ENCODE results near the gene RNF26.

RNF26 gene

DNA sequence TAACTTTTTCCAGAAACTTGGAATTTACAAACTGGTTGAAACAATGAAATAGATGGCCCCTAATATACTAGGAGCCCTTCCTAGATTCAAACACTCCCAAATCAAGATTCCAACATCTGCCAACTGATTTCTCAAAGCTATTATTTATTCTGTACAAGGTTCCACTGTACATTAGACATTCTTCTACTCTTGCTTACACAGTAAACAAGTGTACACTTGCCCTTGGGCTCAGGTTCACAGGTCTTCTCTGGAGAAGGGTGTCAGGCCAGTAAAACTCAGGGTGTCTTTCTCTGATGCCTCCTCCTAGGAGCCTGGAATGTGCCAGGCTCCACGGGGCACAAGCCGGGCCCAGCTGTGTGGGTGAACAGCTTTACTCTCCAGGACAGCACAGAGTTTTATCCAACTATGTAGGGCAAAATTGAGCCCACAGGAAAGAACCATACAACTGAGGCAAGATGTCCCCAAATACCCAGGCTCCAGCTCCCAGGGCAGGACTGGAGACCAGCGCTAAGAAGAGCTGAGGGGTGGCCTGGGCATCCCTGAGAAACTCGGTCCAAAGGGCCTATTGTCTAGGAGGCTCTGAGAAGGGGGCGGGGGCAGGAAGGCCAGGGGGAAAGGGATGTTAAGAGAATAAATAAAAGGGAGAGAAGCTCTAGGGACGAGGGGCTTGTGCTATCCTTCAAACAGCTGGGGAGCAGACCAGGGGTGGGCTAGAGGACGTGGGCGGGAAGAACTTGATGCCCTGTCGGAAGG is 20.9 kb downstream of the RNF26 start:
- DNase-seq (ENCODE audit: low read depth): no peak

DNA sequence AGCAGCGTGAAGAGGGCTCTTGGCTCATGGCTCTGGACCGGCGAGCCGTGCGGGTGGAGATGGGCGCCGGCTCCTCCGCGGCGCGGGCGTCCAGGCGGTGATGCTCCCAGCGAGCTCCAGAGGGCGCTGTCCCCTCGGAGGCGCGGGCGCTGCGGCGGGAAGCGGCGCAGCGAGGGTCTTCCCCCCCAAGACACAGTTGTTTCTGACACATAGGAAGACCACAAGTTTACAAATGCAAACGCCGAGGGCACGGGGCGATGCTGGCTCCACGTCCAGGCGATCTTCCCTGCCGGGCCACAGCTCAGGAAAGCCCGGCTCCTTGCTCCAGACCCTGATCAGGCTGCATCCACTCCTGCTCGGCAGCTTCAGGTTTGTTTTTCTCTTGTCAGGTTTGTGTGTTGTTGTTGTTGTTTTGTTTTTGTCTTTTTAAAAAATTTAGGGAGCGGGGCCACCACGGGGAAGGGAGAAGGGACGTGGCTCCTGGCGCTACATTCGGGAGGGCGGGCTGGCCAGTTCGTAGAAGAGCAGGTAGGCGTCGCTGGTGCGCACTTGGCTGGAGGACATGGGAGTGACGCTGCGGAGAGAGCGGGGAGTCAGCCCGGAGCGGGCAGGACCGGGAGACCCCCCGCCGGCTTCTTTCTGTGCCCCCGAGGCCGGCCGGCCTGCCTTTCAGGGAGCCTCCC is 22.2 kb downstream of the RNF26 start:
- peak; percentile 43 for DNase-seq (ENCODE audit: low read depth)

DNA sequence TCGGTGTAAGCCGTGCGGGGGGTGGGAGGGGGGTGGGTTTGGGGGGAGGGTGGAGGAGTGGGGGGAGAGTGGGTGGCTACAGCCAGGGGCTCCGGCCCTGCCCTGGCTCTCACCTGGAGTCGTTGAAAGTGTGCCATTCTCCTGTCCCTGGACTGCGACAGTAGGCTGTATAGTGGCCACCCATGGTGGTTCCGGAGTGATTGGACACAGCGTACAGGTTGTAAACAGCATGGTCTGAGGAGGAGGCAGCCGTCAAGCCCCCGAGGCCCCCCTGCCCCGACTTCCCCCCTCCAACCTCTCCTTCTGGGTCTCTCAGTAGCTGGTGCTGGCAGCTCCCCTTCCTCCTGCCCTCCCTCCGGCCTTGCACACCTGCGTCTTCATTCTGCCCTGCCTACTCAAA is 22.7 kb downstream of the RNF26 start:
- DNase-seq (ENCODE audit: low read depth): no peak

DNA sequence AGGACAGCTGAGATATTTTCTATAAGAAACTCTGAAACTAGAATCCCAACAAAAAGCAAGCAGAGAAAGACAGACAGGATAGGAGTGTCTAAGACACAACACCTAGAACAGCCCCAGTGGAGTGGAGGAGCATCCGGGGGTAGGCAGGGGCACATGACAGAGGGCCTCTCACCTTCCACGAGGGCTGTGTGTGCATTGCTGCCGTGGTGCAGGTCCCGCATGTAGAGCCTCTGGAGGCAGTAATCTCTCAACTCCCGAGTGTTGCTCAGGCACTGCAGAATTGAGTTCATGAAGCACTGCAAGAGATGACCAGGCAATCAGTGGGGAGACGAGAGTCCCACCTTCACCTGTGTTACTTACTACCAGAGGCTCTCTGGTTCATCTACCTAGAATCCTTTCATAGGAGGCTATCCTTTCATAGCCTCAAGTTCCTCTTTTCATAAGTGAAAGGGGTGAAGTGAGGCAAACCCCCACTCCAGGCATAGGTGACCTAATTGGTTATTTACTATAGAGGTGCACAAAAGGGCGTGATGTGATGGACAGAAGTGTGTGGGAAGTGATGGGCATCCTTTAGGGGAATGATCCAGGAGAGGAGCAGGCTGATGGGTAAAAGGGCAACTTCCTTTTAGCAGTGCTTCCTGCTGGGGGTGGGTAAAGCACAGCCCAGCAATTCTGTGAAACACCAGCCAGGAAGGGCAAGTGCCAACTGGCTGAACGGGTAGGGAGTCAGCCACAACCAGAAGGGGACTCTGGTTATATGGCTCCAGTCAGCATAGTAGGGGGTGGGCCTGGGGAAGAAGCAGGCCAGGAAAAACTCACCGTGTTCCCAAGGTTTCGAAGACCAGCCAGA is 25.3 kb downstream of the RNF26 start:
- no peak for DNase-seq (ENCODE audit: low read depth)

DNA sequence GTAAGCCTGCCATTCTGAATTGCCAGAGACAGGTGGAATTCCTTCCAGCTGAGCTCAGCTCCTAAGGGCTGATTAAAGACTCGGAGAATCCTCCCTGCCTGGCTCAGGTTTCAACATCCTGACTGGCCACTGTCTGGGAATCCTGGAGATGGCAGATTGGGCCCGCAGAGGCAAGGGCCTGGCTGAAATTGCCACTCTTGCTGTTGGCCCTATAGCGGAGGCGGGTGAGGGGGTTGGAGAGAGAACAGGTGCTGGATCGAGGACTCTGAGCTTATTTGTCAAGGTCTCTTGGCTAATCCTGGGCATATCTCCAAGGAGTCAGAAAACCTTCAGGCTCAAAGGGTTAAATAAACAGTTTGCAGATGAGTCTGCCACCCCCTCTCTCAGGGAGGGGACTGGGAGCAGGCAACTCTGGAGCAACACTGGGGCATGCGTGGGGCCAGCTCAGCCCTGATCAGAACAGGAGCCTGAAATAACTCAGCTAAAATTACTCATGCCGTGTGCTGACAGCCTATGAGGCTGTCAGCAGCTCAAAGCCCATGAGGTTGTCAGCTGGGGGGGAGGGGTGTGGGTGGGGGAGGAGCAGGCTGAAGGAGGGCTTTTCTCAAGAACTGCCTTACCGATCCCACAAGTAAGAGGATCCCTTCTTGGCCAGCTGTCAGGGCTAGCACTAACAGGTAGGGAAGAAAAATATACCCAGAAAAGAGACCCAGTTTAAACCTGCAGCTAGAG is 26.9 kb downstream of the RNF26 start:
- no peak for DNase-seq (ENCODE audit: low read depth)

DNA sequence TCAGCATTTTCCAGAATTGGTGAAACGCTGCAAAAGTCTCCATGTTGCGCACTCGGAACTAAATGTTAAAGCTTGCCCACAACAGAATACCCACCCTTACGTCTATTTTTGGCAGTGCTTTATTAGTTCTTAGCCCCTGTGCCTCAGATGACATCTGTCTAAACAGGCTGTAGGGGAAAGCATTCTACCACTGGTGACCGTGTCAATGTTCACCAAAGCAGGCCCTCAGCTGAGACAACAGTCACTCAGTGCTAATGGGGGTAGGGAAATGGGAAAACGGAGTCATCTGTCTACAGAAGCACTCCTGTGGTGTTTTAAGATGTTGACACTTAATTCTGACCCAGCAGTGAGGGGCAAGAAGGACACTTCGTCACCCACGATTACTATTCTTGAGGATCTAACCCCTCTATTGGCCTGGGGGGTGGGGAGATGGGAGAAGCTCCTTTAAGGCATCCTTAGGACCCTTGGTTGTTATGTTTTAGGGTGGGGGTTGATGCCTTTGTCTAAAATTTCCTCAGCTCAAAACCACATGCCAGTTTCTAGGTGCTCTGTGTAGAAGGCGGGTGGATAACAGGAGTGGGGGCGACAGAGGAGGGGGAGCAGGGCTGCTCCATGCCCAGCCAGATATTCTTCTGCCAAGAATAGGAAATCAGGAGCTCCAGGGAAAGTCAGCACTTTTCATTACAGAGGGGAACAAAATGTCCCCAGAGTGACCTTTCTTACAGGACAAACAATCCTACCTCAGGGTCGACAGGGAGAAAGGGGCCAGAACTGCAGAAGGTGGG is 27.8 kb downstream of the RNF26 start:
- no peak for DNase-seq (ENCODE audit: low read depth)

DNA sequence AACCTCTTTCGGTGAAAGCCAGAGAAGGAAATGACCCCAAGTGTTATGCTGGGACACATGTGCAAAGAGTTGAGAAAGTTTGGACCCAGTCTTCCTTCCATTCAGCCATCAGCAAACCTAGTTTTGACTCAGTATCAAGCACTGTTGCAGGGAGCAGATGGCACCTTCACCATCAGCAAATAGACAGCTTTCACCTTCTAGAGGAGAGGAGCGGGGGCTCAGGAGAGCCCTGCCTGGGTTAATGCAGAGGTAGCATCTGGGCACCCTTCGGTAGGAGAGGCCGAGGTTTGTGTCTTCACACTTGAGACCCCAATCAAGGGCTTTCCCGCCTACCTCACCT is 28.4 kb downstream of the RNF26 start:
- DNase-seq (ENCODE audit: low read depth): no peak

DNA sequence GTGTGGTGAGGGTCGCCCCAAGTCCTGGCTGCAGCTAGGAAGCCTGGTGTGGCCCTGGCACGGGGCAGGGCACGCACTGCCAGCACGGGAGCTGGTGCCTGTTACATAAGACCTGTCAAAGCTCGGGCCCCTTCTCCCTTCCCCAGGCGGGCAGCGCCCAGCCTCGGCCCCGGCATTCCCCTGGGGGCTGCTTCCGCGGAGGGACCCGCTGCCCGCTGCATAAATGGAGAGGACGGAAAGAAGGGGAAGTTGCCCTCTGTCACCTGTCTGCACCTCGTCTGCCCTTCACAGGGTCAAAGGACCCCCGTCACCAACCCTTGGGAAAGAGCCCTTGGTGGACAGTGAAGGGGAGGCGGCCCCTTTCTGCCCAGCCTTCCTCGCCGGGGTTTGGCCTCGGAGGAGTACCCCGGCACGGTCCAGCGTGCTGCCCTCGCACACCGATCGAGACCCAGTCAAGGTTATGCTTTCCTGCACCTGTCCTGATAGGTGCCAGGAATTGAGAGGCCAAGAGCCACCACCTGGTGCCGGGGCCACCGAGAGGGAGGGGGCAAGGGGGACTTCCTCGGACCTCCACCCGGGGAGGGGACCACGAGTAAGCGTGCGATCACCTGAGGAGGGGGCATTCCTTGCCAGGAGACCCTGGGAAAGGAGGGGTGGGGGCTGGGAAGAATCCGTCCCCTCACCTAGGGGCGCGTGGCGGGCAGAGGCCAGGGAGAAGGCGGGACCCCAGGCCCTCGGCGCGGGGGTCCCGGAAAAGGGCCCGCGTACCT is 28.9 kb downstream of the RNF26 start:
- DNase-seq (ENCODE audit: low read depth): no peak

DNA sequence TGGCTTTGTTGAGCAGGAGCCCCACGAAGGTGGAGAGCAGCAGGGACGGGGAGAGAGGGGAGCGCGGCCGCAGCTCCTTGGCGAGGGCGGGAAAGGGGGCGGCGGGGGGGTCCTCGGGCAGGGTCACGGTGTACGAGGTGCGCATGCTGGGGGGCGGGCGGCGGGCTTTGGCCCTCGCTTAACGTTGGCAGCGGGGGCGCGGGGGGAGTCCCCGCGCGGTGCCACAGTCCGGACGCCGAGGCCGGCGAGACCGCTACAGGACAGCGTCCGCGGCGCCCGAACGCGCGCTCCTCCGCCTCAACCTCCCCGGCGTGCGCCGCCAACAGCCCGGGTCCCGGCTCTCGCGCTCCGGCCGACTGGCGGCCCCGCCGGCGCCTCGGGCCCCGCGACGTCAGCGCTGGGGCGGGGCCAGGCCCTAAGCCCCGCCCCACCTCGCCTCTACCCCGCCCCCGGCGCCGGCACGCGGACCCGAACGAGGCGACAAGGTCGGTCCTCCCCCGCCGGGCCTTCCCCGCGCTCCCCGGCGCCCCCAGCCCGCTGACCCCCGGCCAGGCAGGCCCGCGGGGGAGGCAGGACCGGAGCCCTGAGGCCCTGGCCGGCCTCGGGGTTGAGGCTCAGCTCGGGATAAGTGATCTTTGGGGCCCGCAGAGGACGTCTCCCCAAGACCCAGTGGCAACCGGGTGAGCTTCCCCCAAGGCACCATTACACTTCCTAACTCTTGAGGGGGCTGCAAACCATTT is 29.7 kb downstream of the RNF26 start:
- DNase-seq (ENCODE audit: low read depth): no peak

DNA sequence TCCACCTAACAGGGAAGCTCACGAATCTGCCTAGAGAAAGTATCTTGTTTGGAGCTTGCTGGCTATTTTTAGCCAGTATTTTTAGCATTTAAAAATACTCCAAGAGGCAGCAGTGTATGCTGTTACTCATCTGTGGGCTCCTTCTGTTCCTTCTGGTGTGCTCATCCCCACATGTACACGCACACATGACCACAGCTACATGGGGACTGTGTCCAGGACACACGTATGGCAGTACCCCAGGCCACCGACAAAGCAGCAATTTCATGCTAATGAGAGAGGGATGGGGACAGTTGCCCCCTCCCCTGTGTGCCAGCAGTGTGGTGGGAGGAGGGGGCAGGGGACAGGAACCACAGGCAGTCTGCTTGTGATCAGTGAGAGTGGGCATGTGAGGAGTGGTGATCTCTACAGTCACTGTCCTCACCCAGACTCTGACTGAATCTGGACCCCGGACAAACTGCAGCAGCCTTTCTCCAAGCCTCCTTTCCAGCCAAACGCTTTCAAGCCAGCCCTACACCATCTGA is 30.8 kb downstream of the RNF26 start:
- DNase-seq (ENCODE audit: low read depth): no peak

DNA sequence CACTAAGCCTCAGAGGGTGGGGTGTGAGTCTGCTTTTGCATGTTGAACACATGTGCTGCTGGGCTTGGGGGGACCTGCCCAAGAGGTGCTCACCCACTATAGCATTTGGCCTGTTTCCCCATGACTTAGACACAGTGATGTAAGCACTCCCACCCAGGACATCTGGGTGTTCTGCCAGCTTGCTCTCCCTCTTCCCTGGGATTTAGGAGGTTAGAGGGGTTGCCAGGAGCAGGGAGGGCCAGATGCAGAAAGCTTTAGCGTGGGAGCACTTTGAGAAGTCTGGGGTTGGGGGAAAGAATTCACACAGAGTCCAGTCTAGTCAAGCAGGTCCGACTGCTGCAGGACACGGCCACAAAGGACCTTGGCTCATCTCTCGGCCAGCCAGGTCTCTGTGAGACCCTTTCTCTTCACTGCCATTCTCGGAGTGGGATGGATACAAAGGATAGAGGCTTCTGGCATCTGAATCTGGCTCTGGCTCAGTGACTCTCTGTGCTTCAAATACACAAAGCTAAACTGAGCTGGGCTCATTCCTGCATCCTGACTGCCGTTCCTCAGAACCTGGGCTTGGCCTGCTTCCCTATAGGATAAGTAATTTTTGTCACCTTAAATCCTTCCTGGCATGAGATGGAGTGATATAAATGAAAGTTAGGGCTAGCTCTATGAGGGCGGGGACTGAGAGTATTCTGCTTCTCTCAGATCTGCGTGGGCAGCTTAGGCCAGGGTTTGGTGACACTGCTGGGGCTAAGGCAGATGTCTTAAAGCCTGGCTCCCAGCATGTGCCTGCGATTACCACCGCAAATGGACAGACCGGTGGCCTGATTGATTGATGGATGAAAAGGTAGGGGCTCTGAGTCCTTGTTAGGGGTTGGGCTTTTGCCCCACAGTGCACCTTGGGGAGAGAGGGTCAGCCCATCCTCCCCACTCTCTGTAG is 32.6 kb downstream of the RNF26 start:
- no peak for DNase-seq (ENCODE audit: low read depth)

DNA sequence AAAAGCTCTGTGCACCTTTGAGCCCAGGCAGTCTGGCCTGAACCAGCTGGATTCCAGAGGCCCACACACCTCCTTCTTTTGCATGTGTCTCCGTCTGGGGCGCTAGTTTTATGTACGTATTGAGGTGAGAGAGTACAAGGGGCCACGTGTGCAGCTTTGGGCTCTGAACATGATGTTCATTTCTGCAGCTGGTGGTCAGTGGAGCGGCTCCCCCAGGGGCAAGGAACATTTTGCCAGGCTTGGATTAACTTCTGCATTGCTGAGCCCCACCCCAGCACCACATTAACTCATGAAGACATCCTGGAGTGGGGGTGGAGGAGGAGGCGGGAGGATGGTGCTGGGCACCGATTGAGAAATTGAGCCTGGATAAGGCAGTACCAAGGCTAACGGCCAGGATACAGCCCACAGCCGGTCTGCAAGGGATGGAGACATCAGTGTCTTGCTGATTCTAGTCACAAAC is 33.4 kb downstream of the RNF26 start:
- DNase-seq (ENCODE audit: low read depth): no peak

DNA sequence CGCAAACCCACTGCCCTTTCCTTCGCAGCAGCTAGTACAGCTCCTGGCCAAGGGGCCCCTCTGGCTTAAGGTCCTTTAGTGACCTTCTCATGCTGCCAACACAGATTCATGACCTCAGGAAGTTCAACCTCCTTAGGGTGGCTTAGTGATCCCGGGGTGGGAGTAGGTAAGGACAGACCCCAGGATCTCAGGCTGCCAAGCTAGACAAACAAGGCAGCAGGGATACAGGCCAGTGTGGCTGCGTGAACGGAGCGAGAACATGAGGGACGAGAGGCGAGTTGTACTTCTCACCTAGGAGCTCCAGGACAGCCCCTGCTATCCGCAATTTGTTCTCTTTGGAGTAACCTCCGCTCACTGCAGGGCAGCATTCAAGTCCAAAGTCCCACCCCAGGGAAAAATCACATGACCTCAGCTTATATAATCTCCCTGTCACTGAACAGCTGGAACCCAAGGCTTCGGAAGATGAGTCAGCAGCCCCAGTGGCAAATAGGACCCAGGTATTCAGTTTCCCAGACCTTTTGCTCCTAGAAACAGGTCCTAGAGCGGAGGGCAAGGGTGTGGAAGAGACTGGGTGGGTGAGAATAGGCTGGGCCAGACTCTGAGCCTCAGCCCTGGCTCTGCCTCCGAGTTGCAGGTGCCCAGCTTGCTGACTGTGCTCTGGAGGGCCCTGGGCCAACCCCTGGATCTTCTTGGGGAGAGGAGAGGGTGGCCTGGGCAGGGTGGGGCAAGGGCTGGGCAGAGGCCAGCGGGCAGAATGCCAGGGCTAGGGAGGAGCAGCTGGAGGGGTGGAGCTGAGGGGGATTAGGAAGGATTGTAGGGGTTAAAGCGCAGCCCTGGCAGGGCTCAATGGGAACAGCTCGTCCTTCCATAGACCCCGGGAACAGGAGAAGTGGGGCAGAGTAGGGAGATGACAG is 34.1 kb downstream of the RNF26 start:
- no peak for DNase-seq (ENCODE audit: low read depth)

DNA sequence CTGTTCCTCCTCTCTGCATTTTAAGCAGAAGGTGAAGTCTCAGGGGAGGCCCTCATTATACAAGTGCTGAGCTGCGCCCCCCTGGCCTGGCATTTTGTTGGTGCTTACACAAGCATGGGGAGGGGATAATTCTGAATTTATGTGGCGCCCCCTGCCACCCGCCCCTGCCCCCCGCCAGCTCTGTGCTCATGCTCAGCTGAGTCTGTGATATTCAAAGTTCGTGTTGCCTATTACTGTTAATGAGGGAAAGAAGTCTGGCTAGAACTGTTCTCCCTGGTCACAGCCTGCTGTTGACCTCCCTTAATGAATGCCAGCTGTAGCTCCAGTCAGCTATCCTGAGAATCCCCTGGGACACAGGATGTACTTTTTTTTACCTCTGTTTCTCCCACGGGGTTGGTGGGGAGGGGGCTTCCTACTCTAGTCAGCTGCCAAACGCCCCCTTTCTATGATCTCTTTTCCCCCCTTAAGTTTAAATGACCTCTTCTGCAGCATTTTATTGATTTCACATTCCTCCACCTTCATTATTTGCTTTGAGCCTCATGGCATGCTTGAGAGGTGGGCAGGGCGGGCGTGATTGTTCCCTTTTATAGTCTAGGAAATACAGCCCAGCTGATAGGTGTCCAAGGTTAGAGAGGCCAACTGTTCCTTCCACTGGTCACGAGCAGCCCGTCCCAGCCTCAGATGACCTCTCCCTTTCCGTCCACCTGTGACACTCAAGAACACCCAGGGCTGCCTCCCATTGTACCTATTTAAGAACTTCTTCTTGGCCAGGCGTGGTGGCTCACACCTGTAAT is 35.0 kb downstream of the RNF26 start:
- DNase-seq (ENCODE audit: low read depth): no peak

DNA sequence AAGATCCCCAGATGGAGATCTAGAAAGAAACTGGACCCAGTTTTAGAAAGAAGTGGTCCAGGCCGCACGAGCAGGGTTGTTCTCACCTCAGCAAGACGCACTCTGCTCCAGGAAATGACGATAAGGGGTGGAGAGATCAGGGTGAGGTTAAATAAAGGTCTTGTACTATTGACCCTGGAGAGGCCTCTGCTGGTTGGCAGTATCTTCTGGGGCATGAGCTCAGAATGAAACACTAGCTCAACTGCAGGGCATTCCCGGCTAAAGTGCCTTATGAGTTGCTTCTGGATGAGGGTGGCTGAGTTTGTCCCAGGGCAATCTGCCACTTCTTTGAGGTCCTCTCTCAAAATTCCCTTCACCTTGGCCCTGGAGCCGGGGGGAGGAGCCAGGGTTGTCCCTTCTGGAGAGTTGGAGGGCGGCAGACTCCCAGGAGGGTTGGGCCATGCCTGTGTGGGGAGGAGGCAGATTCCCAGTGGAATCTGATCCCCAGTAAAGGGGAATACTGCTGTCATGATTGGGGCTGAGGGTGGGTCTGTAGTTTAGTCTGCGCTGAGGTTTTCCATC is 36.2 kb downstream of the RNF26 start:
- DNase-seq (ENCODE audit: low read depth): no peak

DNA sequence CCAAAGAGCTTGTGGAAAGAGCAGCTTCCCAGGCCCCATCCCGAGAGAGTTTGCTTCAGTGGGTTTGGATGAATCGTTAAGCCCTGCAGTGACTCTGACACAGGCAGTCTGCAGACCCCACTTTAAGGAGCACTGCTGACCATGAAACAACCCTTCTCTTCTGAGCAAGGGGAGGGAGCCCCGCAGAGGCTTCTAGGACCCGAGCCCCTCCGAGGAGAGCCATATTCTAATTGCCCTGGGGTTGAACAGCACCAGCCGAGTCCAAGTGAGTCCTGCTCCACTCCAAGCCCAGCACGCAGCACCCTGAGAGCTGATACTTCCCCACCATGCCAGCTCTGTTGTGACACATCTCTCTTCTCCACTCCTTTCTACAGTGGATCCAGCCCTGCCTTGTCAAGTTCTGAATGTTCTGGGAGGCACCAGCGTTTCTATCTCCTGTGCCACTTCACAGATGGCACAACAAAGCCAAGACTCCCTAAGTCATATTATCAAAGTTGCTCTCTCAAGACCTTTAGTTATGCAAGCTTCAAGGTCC is 36.8 kb downstream of the RNF26 start:
- DNase-seq (ENCODE audit: low read depth): no peak

Measured in stimulated activated CD8-positive, alpha-beta memory T cell treated with anti-CD3 and anti-CD28 coated beads, Interleukin-15, amount 100 ng/mL, for 1 hour (primary cell).